Tibial nerve (tissue), 4 donors: ENCODE data around the gene TADA3. TPM values are rescaled to one million over a fixed set of nuclear protein-coding genes. Genes with fewer than 3 reads are reported as not detected.

Experiments used
- DNase-seq, 2 donors: peaks; one replicate each; pipeline ENCODE4 v3.0.0-alpha.2; 2019; ENCODE audit warnings: low spot score in 2 of 2
- H3K27ac ChIP-seq, 4 donors: fragments of 200-600 bp; sonication (generic) in 3 of 4; one replicate each; pipeline ENCODE4 v1.5.1; 2017 to 2019; ENCODE audit warnings: mild to moderate bottlenecking in 1 of 4
- H3K27me3 ChIP-seq, 2 donors: fragments of 200-600 bp; sonication (generic) in 1 of 2; one replicate each; pipeline versions ENCODE4 v1.5.1 to v1.6.0; 2017 to 2019
- H3K36me3 ChIP-seq, 3 donors: fragments of 200-600 bp; sonication (generic); one replicate each; pipeline ENCODE4 v1.5.1; 2018 to 2019
- H3K4me1 ChIP-seq, 4 donors: fragments of 200-600 bp; sonication (generic) in 3 of 4; one replicate each; pipeline ENCODE4 v1.5.1; 2017 to 2019
- H3K4me3 ChIP-seq, 4 donors: fragments of 200-600 bp; sonication (generic) in 3 of 4; one replicate each; pipeline ENCODE4 v1.5.1; 2017 to 2019; ENCODE audit warnings: mild to moderate bottlenecking in 1 of 4, moderate library complexity in 1 of 4
- H3K9me3 ChIP-seq, 4 donors: fragments of 200-600 bp; sonication (generic) in 3 of 4; one replicate each; pipeline ENCODE4 v1.5.1; 2017 to 2019
- CTCF ChIP-seq, 5 experiments: fragments of 200-600 bp in 3 of 5; fragments of 450-650 bp in 2 of 5; sonication (generic) in 3 of 5; IDR thresholded peaks; one replicate each; pipeline ENCODE4 v1.5.1; 2016 to 2019; ENCODE audit warnings: antibody characterized with exemption in 5 of 5, mild to moderate bottlenecking in 3 of 5, moderate library complexity in 2 of 5
- EP300 ChIP-seq, 2 donors: sonication (generic); formaldehyde crosslinking; IDR thresholded peaks; one replicate each; pipeline ENCODE4 v1.6.1; 2017; ENCODE audit warnings: antibody characterized with exemption in 2 of 2, mild to moderate bottlenecking in 1 of 2
- POLR2A ChIP-seq, 2 donors: fragments of 450-650 bp; IDR thresholded peaks; one replicate each; pipeline ENCODE4 v1.6.1; 2017; ENCODE audit warnings: antibody characterized with exemption in 2 of 2, mild to moderate bottlenecking in 2 of 2, moderate library complexity in 2 of 2
- WGBS, 2 donors: methylation state at CpG; one replicate each; pipeline ENCODE4 v1.1.5; 2018; 5-methylcytosine and 5-hydroxymethylcytosine counted together
- total RNA-seq, 4 donors: library from RNA; depleted of rRNA; stranded (reverse); fragments of >200 nt; gene quantifications; one replicate each; pipeline ENCODE4 v1.1.0, GENCODE V29; 2016

TADA3 gene
- total RNA-seq, 4 donors from 2014 or later = 56.1 to 69.0 (median 65.4) TPM

GRCh38 chr3:9826815-9827573 is 34.7 kb upstream of the TADA3 start:
- 76 to 79% methylated on average over 19 to 20 of the region's 20 CpGs for WGBS, 2 donors
- no peak for TF ChIP-seq POLR2A (IDR thresholded peaks at IDR 0.05)
- Histone ChIP-seq H3K27me3 (no peaks in the 10 kb centered on the region), H3K27ac (no peak overlapping the region), H3K4me1 (no peaks in the 10 kb centered on the region), H3K4me3 (no peak overlapping the region), H3K36me3 (peaks cover 0 to 63% (median 0%) of the 10 kb centered on the region in 3 donors), H3K9me3 (no peaks in the 10 kb centered on the region)
- no peak for DNase-seq

- H3K9me3 ChIP-seq = no peaks in the 10 kb centered on the region
- H3K27ac ChIP-seq = no peak overlapping the region
- no peaks in the 10 kb centered on the region for H3K27me3 ChIP-seq
- TF ChIP-seq CTCF (IDR thresholded peaks at IDR 0.05) (no peak), POLR2A (IDR thresholded peaks at IDR 0.05) (no peak), EP300 (IDR thresholded peaks at IDR 0.05) (no peak)
- H3K4me3 ChIP-seq = no peak overlapping the region
- no peaks in the 10 kb centered on the region for H3K4me1 ChIP-seq
- DNase-seq = no peak
- H3K36me3 ChIP-seq = peaks cover 0 to 59% (median 0%) of the 10 kb centered on the region in 3 donors
- WGBS, 2 donors = 70 to 75% methylated on average over 14 of the region's 14 CpGs
These were observed 33.3 kb upstream of the TADA3 start for GRCh38 chr3:9825451-9826040.

- no peak for DNase-seq
- H3K4me3 ChIP-seq = no peak overlapping the region
- H3K4me1 ChIP-seq = no peaks in the 10 kb centered on the region
- TF ChIP-seq EP300 (IDR thresholded peaks at IDR 0.05) (no peak), POLR2A (IDR thresholded peaks at IDR 0.05) (no peak), CTCF (IDR thresholded peaks at IDR 0.05) (no peak)
- WGBS, 2 donors = 67 to 76% methylated on average over 2 of the region's 2 CpGs
- peaks cover 0 to 49% (median 0%) of the 10 kb centered on the region in 3 donors for H3K36me3 ChIP-seq
- H3K27ac ChIP-seq = no peak overlapping the region
- H3K27me3 ChIP-seq = no peaks in the 10 kb centered on the region
- H3K9me3 ChIP-seq = no peaks in the 10 kb centered on the region
These were observed 28.7 kb upstream of the TADA3 start for GRCh38 chr3:9820946-9821345.

- Histone ChIP-seq H3K36me3 (peaks cover 0 to 49% (median 0%) of the 10 kb centered on the region in 3 donors), H3K27me3 (no peaks in the 10 kb centered on the region), H3K9me3 (no peaks in the 10 kb centered on the region), H3K4me3 (no peak overlapping the region), H3K4me1 (no peaks in the 10 kb centered on the region), H3K27ac (no peak overlapping the region)
- WGBS, 2 donors = 77 to 89% methylated on average over 7 to 12 of the region's 12 CpGs
- no peak for DNase-seq
- no peak for TF ChIP-seq POLR2A (IDR thresholded peaks at IDR 0.05)
- TF ChIP-seq EP300 (IDR thresholded peaks at IDR 0.05) = no peak
- TF ChIP-seq CTCF (IDR thresholded peaks at IDR 0.05) = no peak
These were observed 28.3 kb upstream of the TADA3 start for GRCh38 chr3:9820543-9820942.

GRCh38 chr3:9818666-9819335 is 26.5 kb upstream of the TADA3 start:
- no peak for TF ChIP-seq POLR2A (IDR thresholded peaks at IDR 0.05)
- Histone ChIP-seq H3K36me3 (peaks cover 0 to 59% (median 0%) of the 10 kb centered on the region in 3 donors), H3K4me1 (no peaks in the 10 kb centered on the region), H3K27ac (no peak overlapping the region), H3K9me3 (no peaks in the 10 kb centered on the region), H3K27me3 (no peaks in the 10 kb centered on the region), H3K4me3 (no peak overlapping the region)
- WGBS, 2 donors = 93 to 96% methylated on average over 6 of the region's 7 CpGs
- DNase-seq = no peak

GRCh38 chr3:9817436-9817835 is 25.2 kb upstream of the TADA3 start:
- H3K27me3 ChIP-seq = no peaks in the 10 kb centered on the region
- TF ChIP-seq CTCF (IDR thresholded peaks at IDR 0.05) = no peak
- TF ChIP-seq EP300 (IDR thresholded peaks at IDR 0.05) = no peak
- no peak for TF ChIP-seq POLR2A (IDR thresholded peaks at IDR 0.05)
- H3K27ac ChIP-seq = no peak overlapping the region
- no peak for DNase-seq
- H3K4me3 ChIP-seq = no peak overlapping the region
- 77 to 83% methylated on average over 6 of the region's 6 CpGs for WGBS, 2 donors
- H3K4me1 ChIP-seq = no peaks in the 10 kb centered on the region
- no peaks in the 10 kb centered on the region for H3K9me3 ChIP-seq
- H3K36me3 ChIP-seq = peaks cover 0 to 70% (median 5%) of the 10 kb centered on the region in 3 donors
